Hindlimb muscle (tissue), 1 donor: ENCODE results near the gene GALNS. TPM values are rescaled to one million over a fixed set of nuclear protein-coding genes. Genes with fewer than 3 reads are reported as not detected.
"Not testable (repeated sequence)": the region's sequence is repeated elsewhere in the genome, so short reads cannot be mapped to it uniquely, and the experiment has no call there.

ENCODE experiments used
- DNase-seq: peaks from one replicate; pipeline ENCODE4 v3.0.0-alpha.2; 2013
- polyA plus RNA-seq: library from polyadenylated mRNA; unstranded; fragments of 120-200 nt; gene quantifications from one replicate; pipeline ENCODE4 v1.2.1, GENCODE V29; 2013; ENCODE audit not compliant: insufficient read length

Gene GALNS
- polyA plus RNA-seq, 1 donor, result 20.1 TPM

- peak; percentile 93 for DNase-seq
These were observed 53.3 kb downstream of the GALNS start, which contains the start of gene CDT1 for GRCh38 chr16:88803264-88803987. CDT1 (plus strand) TSS chr16:88803789; CDS start chr16:88803832, 43 bp downstream.

GRCh38 chr16:88800277-88800592 lies 56.5 kb downstream of the GALNS start:
- no peak for DNase-seq

GRCh38 chr16:88799569-88800276 lies 57.0 kb downstream of the GALNS start:
- no peak for DNase-seq

DNA sequence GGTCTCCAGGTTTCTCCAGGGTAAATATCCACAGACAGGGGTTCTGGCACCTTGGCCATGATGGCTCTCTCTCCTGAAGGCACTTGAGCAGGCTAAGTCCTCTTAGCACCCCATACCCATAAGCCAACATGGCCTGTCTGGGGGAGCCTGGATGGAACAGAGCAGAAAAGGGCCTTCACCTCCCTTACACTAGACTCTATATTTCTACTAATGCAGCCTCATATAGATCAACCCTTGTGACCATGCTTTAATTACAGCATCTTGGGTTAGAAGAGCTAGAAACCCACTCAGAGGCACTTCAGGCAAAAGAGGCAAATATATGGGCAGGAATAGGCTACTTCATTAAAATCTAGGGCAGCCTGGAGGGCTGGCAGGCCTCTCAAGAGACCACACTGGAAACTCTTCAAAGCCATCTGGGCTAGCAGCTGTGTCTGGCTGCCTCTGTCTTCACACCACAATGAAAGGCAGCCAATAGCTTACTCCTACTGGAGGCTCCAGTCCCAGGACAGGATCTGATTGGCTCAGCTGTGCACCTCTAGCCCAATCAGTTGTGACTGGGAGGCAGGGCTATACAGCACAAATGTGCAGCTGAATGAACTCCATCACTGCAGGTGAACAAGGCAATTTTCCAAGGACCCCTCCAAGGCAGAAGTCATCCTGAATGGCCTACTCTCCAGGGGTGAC lies 57.8 kb downstream of the GALNS start:
- DNase-seq, result no peak

GRCh38 chr16:88798073-88798472 lies 58.7 kb downstream of the GALNS start:
- DNase-seq, result no peak

DNA sequence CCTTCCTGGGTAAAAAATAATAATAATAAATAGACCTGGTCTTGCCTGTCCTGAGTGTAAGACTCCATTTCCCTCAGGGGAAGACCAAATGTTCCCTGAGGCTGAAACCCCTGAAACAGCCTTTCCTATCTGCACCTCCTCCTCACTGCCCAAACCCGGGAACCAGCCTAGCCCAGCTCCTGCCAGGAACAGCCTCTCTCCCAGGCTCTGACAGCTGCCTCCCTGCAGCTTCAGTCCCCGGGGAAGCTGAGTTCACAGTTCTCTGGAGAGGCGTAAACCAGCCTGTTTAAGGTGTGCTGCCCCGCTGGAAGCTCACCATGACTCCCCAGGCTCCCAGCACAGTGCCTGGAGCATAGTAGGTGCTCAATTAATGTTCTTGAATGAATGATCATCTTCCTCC lies 60.5 kb downstream of the GALNS start:
- no peak for DNase-seq

- DNase-seq, result no peak
These were observed 63.3 kb downstream of the GALNS start for GRCh38 chr16:88793251-88793954.

- no peak for DNase-seq
These were observed 64.0 kb downstream of the GALNS start for GRCh38 chr16:88792668-88793250.

DNA sequence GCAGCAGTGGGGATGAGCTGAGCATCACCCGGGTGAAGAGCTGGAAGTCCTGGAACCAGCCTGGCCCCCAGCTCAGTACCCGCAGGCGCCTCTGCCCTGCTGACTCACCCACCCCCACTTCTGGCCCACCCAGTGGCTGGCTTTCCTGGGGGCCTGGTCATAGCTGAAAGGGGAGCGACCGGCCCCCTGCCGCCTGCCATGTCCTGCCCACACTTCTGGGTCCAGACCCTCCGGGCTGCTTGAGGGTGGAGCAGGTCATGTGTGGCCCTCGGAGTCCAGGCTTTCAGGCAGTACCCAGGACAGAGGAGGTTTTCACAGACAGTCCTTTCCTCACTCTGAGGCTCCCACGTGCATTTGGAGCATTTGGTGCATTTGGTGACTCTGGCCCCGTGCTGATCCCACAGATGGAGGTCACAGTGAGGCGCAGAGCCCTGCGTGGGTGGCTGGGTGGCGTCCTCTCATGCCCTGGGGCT lies 64.6 kb downstream of the GALNS start:
- no peak for DNase-seq

DNA sequence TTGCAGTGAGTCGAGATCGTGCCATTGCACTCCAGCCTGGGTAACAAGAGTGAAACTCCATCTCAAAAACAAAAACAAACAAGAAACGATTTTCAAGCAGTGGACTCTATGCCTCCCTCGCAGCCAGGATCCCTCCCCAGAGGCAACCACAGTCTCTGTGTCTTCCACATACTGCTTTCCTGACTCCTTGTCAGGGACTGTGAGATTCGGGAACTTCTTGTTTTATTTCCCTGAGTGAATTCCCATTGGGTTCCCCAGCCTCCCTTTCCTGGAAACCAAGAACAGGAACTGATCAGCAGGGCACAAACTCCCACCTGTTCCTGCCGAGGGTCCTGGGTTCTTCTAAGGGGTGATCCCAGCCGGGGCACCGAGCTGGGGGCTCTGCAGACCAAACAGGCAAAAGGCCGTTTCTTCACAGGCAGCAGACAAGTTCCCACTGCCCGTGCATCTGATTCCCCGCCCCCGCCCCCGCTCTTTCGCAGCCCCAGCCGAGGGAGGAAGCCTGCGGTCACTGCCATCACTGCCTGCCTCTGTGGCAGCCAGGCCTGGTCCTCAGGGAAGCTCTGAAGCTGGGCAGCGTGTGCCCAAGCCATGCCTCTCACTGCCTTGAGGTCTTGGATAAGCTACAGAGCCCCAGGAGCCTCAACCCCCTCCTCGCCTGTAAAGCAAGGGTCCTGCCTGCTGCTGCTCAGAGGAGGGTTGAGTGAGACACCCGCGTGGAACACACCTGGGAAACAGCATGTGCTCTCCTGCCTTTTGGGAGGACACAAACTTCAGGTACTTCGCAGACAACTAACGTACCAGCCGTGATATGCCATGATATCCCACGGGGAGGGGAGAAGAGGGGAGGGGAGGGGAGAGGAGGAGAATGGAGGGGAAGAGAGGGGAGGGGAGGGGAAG lies 66.2 kb downstream of the GALNS start:
- no peak for DNase-seq

DNA sequence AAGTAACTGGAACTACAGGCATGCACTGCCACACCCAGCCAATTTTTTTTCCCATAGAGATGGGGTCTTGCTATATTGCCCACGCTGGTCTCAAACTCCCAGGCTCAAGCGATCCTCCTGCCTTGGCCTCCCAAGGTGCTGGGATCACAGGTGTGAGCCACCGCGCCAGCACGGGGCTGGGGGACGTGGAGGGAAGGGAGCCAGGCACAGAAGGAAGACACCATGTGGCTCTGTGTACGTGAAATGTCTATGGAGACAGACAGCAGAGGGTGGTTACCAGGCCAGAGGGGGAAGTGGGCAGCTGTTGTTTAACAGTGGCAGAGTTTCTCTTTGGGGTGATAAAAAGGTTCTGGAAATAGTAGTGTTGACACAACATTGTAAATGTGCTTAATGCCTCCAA lies 67.2 kb downstream of the GALNS start:
- no peak for DNase-seq

DNA sequence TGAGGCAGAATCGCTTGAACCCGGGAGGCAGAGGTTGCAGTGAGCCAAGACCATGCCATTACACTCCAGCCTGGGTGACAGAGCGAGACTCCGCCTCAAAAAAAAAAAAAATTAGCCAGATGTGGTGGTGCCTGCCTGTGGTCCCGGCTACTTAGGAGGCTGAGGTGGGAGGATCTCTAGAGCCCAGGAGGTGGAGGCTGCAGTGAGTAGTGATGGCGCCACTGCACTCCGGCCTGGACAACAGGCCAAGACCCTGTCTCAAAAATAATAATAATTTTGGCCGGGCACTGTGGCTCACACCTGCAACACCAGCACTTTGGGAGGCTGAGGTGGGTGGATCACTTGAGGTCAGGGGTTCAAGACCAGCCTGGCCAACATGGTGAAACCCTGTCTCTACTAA lies 68.0 kb downstream of the GALNS start:
- DNase-seq, result not testable (repeated sequence)

GRCh38 chr16:88787579-88788314 lies 69.0 kb downstream of the GALNS start:
- DNase-seq, result no peak

DNA sequence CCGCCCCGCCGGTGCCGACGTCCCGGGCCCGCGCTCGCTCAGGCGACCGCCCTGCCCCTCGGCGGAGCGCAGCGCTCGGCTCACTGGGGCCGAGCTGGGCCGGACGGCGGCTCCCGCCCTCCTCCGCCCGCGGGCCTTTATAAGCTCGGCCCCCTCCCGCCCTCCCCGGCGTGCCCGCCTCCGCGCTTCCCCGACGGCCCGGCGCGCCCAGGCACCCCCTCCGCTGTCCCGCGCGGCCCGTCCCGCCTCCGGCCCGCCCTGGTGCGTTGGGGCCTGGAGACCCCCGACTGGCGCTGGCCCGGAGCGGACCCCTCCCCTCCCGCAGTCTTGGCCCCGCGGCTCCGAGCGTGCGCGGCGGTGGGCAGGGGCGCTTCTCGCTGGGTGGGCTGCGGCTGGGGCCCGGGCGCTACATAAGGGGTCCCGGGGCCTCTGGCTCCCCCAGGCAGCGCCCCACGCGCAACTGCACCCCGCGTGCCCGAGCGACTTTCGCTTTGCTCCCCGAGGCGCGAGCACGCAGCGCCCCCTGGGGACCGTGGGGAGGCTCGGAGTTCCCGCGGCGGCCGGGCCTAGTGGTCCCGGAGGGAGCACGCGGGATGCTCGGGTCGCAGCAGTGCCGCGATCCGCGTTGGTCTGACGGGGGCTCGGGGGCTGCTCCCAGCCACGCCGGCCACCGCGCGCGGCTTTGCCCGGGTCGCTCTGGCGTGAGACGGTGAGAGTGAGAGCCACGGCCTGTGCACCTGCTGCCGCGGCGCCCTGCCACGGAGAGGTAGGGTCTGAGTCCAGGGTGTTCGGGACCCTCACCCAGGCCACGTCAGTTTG lies 71.4 kb downstream of the GALNS start, which contains the start of gene PIEZO1:
Gene PIEZO1 (minus strand): TSS at position 115 of the 819 bp plus-strand sequence. CDS start 256 bp downstream, outside the sequence.
- peak; percentile 74 for DNase-seq

DNA sequence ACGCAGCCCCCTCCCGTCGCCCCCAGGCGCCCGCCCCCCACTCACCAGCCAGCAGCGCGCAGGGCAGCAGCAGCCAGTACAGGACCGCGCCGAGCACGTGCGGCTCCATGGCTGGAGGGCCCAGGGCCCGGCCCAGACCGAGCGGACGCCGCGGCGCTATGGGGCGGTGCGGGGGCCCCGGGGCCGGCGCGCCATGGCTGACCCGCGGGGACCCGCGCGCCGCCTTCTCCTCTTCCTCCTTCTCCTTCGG lies 72.0 kb downstream of the GALNS start:
- DNase-seq, result no peak

DNA sequence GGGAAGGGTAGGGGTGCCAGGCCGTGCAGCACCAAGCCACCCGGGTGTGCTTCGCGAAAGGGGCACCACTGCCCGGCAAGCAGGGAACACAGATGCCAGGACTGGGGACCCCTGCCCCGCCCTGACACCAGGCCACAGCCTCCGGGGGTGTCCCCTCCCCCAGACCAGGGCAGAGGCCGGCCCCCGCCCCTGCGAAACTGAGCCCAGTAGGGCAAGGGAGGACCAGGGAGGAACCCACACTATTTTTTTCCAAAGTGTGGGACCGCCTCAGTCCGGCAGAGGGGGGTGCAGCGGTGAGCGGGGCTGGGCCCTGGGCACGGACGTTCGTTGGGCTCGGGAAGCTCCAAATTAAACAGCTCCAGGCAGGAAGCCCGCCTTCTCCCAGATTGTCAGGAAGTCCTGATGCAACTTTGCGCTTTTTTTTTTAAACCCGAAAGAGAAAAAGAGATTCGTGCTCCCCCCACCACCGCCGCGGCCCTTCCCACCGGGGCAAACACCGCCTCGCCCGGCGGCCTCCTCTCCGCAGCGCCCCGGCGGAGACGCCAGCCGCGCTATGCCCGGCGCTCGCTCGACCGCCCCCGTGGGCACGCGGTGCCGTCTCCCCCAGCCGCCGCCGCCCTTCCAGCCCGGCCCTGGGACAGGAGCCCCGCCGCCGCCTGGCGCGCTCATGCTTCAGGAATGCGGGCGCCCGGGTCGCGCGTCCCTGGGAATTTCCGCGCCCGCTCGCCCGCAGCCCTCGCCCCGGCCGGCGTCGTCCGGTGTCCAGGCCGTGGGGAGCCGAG lies 72.5 kb downstream of the GALNS start:
- peak; percentile 71 for DNase-seq

DNA sequence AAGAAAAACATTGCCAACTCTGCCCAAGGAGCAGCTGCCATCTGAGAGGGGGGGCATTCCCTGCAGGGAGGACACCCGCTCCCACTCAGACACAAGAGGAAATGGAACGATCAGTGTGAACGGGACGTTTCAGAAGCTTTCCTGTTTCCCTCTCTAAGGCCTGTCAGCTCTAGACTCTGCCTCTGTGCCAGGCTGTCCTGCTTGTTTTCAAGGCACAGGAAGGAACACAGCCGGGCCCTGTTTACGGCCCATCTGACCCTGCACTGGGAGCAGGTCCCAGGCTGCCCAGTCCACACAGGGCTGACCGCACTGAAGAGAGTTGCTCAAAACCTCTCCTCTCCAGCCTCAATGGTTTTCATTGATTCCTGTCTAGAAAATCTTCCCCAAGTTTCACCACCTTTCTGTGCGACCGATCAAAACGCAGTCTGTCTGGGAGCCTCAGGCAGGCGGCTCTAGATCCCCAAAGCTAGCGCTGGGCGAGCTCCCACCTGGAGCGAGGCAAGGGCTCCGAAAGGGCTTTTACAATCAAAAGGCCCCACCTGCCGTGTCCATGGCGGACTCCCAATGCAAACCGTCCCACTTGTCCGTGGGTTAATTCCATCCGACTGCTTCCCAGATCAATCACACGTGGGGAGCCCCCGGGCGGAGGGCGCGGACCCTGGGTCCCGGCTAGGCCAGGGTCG lies 73.2 kb downstream of the GALNS start:
- DNase-seq, result no peak
